ENCODE results near the gene RBM3.
"Not testable (repeated sequence)": the region's sequence is repeated elsewhere in the genome, so short reads cannot be mapped to it uniquely, and the experiment has no call there.

Gene RBM3

DNA sequence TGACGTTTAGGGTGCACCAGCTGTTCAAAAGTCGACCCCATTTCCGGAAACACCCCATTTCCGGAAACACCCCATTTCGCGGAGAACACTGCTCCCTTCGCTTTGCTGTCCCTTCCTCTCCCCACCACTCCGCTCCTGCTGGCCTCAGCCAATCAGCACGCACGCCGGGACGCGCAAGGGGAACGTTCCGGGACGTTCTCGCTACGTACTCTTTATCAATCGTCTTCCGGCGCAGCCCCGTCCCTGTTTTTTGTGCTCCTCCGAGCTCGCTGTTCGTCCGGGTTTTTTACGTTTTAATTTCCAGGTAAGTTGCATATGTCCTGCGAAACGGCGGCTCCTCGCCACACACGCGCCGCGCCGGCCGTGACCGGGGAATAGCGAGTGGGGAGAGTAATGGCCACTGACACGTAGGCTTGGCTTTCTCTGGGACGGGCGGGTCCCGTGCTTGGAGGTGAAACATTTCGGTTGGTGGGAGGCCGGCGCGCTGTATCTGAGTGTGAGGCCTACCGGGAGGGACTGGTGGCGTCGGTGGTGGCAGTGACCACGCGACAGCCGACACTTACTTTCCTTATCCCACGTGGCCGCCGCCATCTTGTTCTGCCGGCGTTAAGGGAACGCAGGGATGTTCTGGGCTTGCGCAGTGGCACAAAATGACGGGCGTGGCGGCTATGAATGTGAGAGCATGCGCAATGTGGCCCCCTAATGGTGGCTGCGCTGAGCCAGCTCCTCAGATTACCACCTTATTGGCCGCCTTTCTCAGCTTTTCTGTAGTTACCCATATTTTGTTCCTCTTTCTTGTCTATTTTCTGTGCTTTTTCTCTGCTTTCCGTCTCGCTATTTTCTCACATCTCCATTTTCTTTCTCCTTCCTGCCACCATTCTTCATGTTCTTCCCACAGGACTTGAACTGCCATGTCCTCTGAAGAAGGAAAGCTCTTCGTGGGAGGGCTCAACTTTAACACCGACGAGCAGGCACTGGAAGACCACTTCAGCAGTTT lies at the start of gene RBM3:
TSS of gene RBM3 (plus strand) at position 215 of the 997 bp plus-strand sequence. CDS start at position 912, 697 bp downstream.
- Histone ChIP-seq H3K9me3 (ENCODE audit: control insufficient read depth, insufficient read depth, low read length) (no peaks in the 10 kb centered on the region), H3K4me1 (ENCODE audit: control insufficient read depth, insufficient read depth, low read length) (no peaks in the 10 kb centered on the region), H3K27me3 (ENCODE audit: control insufficient read depth, insufficient read depth, low read length) (no peaks in the 10 kb centered on the region), H3K36me3 (ENCODE audit: control insufficient read depth, insufficient read depth, low read length) (peaks cover 26% of the 10 kb centered on the region), H3K4me3 (ENCODE audit: low read depth, low read length) (peak within 1 kb of the TSS; percentile 67), H3K9ac (ENCODE audit: low read depth, low read length) (peak within 1 kb of the TSS; percentile 94)

GRCh38 chrX:48525853-48526252 lies 48.4 kb upstream of the RBM3 start:
- peaks cover 13% of the 10 kb centered on the region for H3K36me3 ChIP-seq (ENCODE audit: control insufficient read depth, insufficient read depth, low read length)
- H3K9me3 ChIP-seq (ENCODE audit: control insufficient read depth, insufficient read depth, low read length); H3K4me1 ChIP-seq (ENCODE audit: control insufficient read depth, insufficient read depth, low read length); H3K27me3 ChIP-seq (ENCODE audit: control insufficient read depth, insufficient read depth, low read length); H3K4me3 ChIP-seq (ENCODE audit: low read depth, low read length); H3K9ac ChIP-seq (ENCODE audit: low read depth, low read length): not testable (repeated sequence)

GRCh38 chrX:48530736-48531135 lies 43.5 kb upstream of the RBM3 start:
- Histone ChIP-seq H3K36me3 (ENCODE audit: control insufficient read depth, insufficient read depth, low read length) (peaks cover 10% of the 10 kb centered on the region), H3K27me3 (ENCODE audit: control insufficient read depth, insufficient read depth, low read length) (no peaks in the 10 kb centered on the region), H3K4me1 (ENCODE audit: control insufficient read depth, insufficient read depth, low read length) (no peaks in the 10 kb centered on the region), H3K9me3 (ENCODE audit: control insufficient read depth, insufficient read depth, low read length) (peaks cover 2% of the 10 kb centered on the region), H3K9ac (ENCODE audit: low read depth, low read length) (no peak overlapping the region), H3K4me3 (ENCODE audit: low read depth, low read length) (no peak overlapping the region)

GRCh38 chrX:48531358-48531959 lies 42.8 kb upstream of the RBM3 start:
- Histone ChIP-seq H3K4me1 (ENCODE audit: control insufficient read depth, insufficient read depth, low read length) (no peaks in the 10 kb centered on the region), H3K36me3 (ENCODE audit: control insufficient read depth, insufficient read depth, low read length) (peaks cover 10% of the 10 kb centered on the region), H3K9me3 (ENCODE audit: control insufficient read depth, insufficient read depth, low read length) (peaks cover 2% of the 10 kb centered on the region), H3K27me3 (ENCODE audit: control insufficient read depth, insufficient read depth, low read length) (no peaks in the 10 kb centered on the region), H3K9ac (ENCODE audit: low read depth, low read length) (no peak overlapping the region), H3K4me3 (ENCODE audit: low read depth, low read length) (no peak overlapping the region)

DNA sequence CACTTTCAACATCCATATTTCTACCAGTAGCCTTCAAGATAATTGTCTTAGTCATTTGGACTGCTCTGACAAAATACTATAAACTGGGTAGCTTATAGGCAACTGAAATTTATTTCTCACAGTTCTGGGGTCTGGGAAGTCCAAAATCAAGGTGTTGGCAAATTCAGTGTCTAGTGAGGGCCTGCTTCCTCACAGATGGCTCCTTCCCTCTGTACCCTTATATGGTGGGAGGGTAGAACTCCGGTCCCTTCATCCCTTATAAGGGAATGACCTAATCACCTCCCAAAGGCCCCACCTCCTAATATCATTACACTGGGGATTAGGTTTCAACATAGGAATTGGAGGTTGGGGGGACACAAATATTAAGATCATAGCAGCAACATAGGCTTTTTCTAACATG lies 42.1 kb upstream of the RBM3 start:
- Histone ChIP-seq H3K36me3 (ENCODE audit: control insufficient read depth, insufficient read depth, low read length) (peaks cover 8% of the 10 kb centered on the region), H3K27me3 (ENCODE audit: control insufficient read depth, insufficient read depth, low read length) (no peaks in the 10 kb centered on the region), H3K4me3 (ENCODE audit: low read depth, low read length) (no peak overlapping the region), H3K4me1 (ENCODE audit: control insufficient read depth, insufficient read depth, low read length) (no peaks in the 10 kb centered on the region), H3K9me3 (ENCODE audit: control insufficient read depth, insufficient read depth, low read length) (peaks cover 2% of the 10 kb centered on the region), H3K9ac (ENCODE audit: low read depth, low read length) (no peak overlapping the region)

DNA sequence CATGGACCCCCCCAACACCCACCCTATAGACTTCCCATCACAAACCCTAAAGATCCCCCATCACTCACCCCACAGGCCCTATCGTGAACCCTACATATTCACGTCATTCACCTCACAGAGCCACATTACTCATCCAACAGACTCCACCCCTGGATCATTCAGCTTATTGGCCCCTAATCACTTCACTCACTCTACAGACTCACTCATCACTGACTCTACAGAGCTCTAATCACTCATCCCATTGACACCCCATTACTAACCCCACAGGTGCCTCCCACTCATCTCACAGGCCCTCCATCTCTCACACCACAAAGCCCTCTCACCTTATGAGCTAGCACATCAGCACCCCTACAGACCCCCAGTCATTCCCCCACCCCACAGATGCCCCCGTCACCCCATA lies 41.1 kb upstream of the RBM3 start:
- Histone ChIP-seq H3K9me3 (ENCODE audit: control insufficient read depth, insufficient read depth, low read length) (peaks cover 2% of the 10 kb centered on the region), H3K4me3 (ENCODE audit: low read depth, low read length) (no peak overlapping the region), H3K36me3 (ENCODE audit: control insufficient read depth, insufficient read depth, low read length) (peaks cover 2% of the 10 kb centered on the region), H3K4me1 (ENCODE audit: control insufficient read depth, insufficient read depth, low read length) (no peaks in the 10 kb centered on the region), H3K9ac (ENCODE audit: low read depth, low read length) (no peak overlapping the region), H3K27me3 (ENCODE audit: control insufficient read depth, insufficient read depth, low read length) (no peaks in the 10 kb centered on the region)

DNA sequence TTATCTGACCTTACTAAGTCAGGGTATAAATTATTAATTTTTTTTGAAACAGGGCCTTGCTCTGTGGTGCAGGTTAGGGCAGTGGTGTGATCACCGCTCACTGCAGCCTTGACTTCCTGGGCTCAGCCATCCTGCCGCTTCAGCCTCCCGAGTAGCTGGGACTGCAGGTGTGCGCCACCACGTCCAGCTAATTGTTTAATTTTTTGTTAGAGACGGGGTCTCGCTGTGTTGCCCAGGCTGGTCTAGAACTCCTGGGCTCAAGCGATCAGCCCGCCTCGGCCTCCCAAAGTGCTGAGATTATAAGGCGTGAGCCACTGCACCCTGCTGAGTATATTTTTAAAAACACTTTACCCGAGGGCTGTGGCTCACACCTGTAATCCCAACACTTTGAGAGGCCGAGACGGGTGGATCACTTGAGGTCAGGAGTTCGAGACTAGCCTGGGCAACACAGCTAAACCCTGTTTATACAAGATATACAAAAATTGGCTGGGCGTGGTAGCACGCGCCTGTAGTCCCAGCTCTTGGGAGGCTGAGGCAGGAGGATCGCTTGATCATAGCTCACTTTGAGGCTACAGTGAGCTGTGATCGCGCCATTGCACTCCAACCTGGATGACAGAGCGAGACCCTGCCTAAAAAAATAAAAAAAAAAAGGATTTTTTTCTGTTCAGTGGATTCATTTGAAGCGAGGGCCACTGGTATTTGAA lies 35.5 kb upstream of the RBM3 start:
- no peak overlapping the region for H3K9ac ChIP-seq (ENCODE audit: low read depth, low read length)
- no peaks in the 10 kb centered on the region for H3K36me3 ChIP-seq (ENCODE audit: control insufficient read depth, insufficient read depth, low read length)
- no peaks in the 10 kb centered on the region for H3K9me3 ChIP-seq (ENCODE audit: control insufficient read depth, insufficient read depth, low read length)
- H3K4me3 ChIP-seq (ENCODE audit: low read depth, low read length): peak overlapping the region; percentile 22
- H3K27me3 ChIP-seq (ENCODE audit: control insufficient read depth, insufficient read depth, low read length): no peaks in the 10 kb centered on the region
- no peaks in the 10 kb centered on the region for H3K4me1 ChIP-seq (ENCODE audit: control insufficient read depth, insufficient read depth, low read length)

DNA sequence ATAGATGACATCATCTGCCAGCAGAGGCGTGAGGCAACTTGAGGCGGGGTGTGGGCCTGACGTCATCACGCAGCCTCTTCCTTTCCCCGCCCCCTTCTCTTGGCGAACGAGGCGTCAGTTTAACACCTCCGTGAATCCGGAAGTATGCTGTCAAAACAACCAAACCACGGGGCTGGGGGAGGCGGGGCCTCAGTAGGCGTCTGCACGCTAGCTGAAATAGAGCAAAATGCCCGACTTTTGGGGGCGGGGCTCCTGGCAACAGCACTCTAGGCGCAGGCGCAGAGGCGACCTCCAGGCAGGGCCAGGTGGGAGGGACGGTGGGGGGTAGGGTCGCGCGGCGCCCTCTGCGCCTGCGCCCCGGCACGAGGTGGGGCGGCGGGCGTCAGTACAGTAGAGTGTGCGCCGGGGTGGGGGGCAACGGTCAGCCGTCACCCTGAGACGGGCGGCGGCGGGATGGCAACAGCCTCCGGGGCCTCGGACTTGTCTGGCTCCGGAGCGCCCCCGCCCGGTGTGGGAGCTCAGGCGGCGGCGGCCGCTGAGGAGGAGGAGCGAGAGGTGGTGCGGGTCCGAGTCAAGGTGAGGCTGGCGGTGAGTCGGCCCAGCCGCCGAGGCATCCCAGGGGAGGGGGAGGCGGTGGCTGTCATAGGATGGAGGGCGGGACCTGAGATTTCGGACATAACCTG lies 34.8 kb upstream of the RBM3 start, which contains the start of gene TBC1D25:
TSS of gene TBC1D25 (plus strand) at position 370 of the 683 bp plus-strand sequence. CDS start at position 454, 84 bp downstream.
- H3K9ac ChIP-seq (ENCODE audit: low read depth, low read length): no peak within 1 kb of the TSS
- peaks cover 2% of the 10 kb centered on the region for H3K9me3 ChIP-seq (ENCODE audit: control insufficient read depth, insufficient read depth, low read length)

DNA sequence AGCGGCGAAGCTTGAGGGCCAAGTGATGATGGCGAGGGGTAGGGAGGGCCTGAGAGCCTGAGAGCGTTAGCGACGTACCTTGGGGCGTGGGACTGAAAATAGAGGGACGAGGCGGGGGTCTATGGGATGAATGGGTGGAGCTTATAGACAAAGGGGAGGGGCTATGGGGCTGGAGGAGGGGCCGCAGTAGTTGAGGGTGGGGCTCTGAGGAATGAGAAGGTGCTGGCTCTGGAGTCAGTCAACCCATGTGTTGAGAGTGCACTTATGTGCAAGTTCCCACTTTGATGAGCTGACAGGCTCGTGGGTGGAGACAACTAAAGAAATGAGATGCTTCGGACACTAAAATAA lies 34.3 kb upstream of the RBM3 start:
- H3K9ac ChIP-seq (ENCODE audit: low read depth, low read length): no peak overlapping the region
- H3K27me3 ChIP-seq (ENCODE audit: control insufficient read depth, insufficient read depth, low read length): no peaks in the 10 kb centered on the region
- no peaks in the 10 kb centered on the region for H3K4me1 ChIP-seq (ENCODE audit: control insufficient read depth, insufficient read depth, low read length)
- peaks cover 2% of the 10 kb centered on the region for H3K9me3 ChIP-seq (ENCODE audit: control insufficient read depth, insufficient read depth, low read length)
- H3K4me3 ChIP-seq (ENCODE audit: low read depth, low read length): peak overlapping the region; percentile 72
- H3K36me3 ChIP-seq (ENCODE audit: control insufficient read depth, insufficient read depth, low read length): peaks cover 2% of the 10 kb centered on the region

More for the DNA sequence above, 34.8 kb upstream of the RBM3 start, which contains the start of gene TBC1D25:
- no peaks in the 10 kb centered on the region for H3K27me3 ChIP-seq (ENCODE audit: control insufficient read depth, insufficient read depth, low read length)
- peak within 1 kb of the TSS; percentile 72 for H3K4me3 ChIP-seq (ENCODE audit: low read depth, low read length)
- no peaks in the 10 kb centered on the region for H3K4me1 ChIP-seq (ENCODE audit: control insufficient read depth, insufficient read depth, low read length)
- H3K36me3 ChIP-seq (ENCODE audit: control insufficient read depth, insufficient read depth, low read length): peaks cover under 1% of the 10 kb centered on the region

- H3K27me3 ChIP-seq (ENCODE audit: control insufficient read depth, insufficient read depth, low read length): no peaks in the 10 kb centered on the region
- H3K9me3 ChIP-seq (ENCODE audit: control insufficient read depth, insufficient read depth, low read length): peaks cover 2% of the 10 kb centered on the region
- peak overlapping the region; percentile 72 for H3K4me3 ChIP-seq (ENCODE audit: low read depth, low read length)
- H3K9ac ChIP-seq (ENCODE audit: low read depth, low read length): no peak overlapping the region
- H3K36me3 ChIP-seq (ENCODE audit: control insufficient read depth, insufficient read depth, low read length): peaks cover 2% of the 10 kb centered on the region
- H3K4me1 ChIP-seq (ENCODE audit: control insufficient read depth, insufficient read depth, low read length): no peaks in the 10 kb centered on the region
These were observed 33.8 kb upstream of the RBM3 start for GRCh38 chrX:48540480-48540879.

- H3K9me3 ChIP-seq (ENCODE audit: control insufficient read depth, insufficient read depth, low read length): peaks cover 2% of the 10 kb centered on the region
- H3K9ac ChIP-seq (ENCODE audit: low read depth, low read length): no peak overlapping the region
- H3K4me1 ChIP-seq (ENCODE audit: control insufficient read depth, insufficient read depth, low read length): no peaks in the 10 kb centered on the region
- no peak overlapping the region for H3K4me3 ChIP-seq (ENCODE audit: low read depth, low read length)
- H3K27me3 ChIP-seq (ENCODE audit: control insufficient read depth, insufficient read depth, low read length): no peaks in the 10 kb centered on the region
- peaks cover 2% of the 10 kb centered on the region for H3K36me3 ChIP-seq (ENCODE audit: control insufficient read depth, insufficient read depth, low read length)
These were observed 33.0 kb upstream of the RBM3 start for GRCh38 chrX:48541140-48541814.

Data from iPS-15b (cell line).